BJ (cell line): ENCODE measurements around the gene AOPEP. TPM values are rescaled to one million over a fixed set of nuclear protein-coding genes. Genes with fewer than 3 reads are reported as not detected.

Source experiments
- CTCF ChIA-PET: fragments of 350-600 bp; formaldehyde crosslinking; extraction: SDS; loops from one replicate; lab custom pipeline; 2021; ENCODE audit warnings: antibody characterized with exemption, inconsistent platforms; lab: Yijun Ruan, JAX
- POLR2A ChIA-PET: fragments of 300-600 bp; sonication (Branson Sonifier 250); formaldehyde crosslinking; extraction: SDS; loops from one replicate; lab custom pipeline; 2021; ENCODE audit warnings: antibody characterized with exemption; lab: Charles Lee
- DNase-seq: peaks from one replicate; pipeline ENCODE4 v3.0.0-alpha.2; 2011; ENCODE audit warnings: low read depth
- H3K27me3 ChIP-seq: 2 replicates; pipeline ENCODE4 v1.6.0; 2011; ENCODE audit warnings: low read length; ENCODE audit not compliant: control insufficient read depth, insufficient read depth
- H3K36me3 ChIP-seq: 2 replicates; pipeline ENCODE4 v1.5.1; 2011; ENCODE audit warnings: low read length; ENCODE audit not compliant: control insufficient read depth, insufficient read depth
- H3K4me3 ChIP-seq: 2 replicates; pipeline ENCODE4 v1.5.1; 2011; ENCODE audit warnings: low read depth, mild to moderate bottlenecking, control low read depth, low read length
- polyA plus RNA-seq: library from polyadenylated mRNA; depleted of rRNA; stranded (reverse); fragments of >200 nt; gene quantifications from 2 replicates; pipeline ENCODE4 v1.2.3, GENCODE V29; 2011
- TF ChIP-seq, protein P1 (sequence below): IDR thresholded peaks from 2 replicates; pipeline ENCODE4 v1.5.1; 2011; ENCODE audit warnings: low read depth, mild to moderate bottlenecking, control low read depth, inconsistent platforms, low read length, moderate library complexity; ENCODE audit not compliant: insufficient read depth

The AOPEP gene
- polyA plus RNA-seq, 1 experiment = 52.1 TPM

DNA sequence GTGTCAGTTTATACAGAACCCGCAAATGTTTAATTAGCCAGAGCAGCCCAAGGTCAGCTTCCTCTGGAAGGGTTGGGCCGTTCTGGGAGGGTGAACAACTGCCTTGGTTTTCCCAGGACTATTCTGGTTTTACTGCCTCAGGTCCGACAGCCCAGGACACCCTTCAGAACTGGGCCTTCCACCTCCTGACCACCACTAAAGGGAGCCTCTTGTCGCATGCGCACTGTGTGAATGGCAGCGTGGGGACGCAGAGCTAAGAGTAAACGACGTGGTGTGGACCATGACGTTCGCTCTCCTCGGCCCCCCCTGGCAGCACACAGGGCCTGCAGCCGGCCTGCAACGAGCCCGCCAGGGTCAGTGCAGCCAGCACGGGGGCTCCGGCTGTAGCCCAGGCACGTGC is 376.1 kb downstream of the AOPEP start:
- TF ChIP-seq, protein P1, sequence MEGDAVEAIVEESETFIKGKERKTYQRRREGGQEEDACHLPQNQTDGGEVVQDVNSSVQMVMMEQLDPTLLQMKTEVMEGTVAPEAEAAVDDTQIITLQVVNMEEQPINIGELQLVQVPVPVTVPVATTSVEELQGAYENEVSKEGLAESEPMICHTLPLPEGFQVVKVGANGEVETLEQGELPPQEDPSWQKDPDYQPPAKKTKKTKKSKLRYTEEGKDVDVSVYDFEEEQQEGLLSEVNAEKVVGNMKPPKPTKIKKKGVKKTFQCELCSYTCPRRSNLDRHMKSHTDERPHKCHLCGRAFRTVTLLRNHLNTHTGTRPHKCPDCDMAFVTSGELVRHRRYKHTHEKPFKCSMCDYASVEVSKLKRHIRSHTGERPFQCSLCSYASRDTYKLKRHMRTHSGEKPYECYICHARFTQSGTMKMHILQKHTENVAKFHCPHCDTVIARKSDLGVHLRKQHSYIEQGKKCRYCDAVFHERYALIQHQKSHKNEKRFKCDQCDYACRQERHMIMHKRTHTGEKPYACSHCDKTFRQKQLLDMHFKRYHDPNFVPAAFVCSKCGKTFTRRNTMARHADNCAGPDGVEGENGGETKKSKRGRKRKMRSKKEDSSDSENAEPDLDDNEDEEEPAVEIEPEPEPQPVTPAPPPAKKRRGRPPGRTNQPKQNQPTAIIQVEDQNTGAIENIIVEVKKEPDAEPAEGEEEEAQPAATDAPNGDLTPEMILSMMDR = no peak
- DNase-seq = no peak
- Histone ChIP-seq H3K4me3 (no peak overlapping the region), H3K27me3 (no peaks in the 10 kb centered on the region), H3K36me3 (peaks cover 4% of the 10 kb centered on the region)
- ChIA-PET POLR2A (interaction anchor here (0.7 kb wide), 1 partner anchor 456 kb away, joined by 3 read pairs; no protein-coding TSS in a partner anchor), CTCF (no interaction called here)

DNA sequence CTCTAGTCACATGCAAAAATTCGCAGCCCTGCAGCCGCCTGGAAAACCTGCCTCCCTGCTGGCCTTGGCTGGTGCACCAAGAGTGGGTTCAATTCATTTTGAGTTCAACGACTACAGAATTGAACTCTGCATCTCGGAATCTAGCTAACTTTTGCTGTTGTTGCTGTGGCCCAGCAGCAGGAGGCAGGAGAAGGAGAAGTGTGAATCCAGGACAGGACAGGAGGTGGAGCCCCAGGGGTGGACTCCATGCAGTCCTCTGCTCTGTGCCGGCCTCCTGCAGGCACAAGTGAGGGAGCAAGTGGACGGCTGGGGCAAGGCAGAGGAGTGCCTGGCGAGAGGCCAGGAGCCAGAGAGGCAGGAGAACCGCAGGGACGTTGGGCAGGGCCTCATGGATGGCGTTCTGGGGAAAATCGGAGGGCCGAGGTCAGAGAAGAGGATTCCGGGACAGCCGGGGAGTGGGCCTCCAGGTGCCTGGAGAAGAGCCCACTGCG is 376.8 kb downstream of the AOPEP start:
- POLR2A ChIA-PET = interaction anchor here (0.7 kb wide), 1 partner anchor 457 kb away, joined by 3 read pairs; no protein-coding TSS in a partner anchor
- H3K36me3 ChIP-seq = peaks cover 4% of the 10 kb centered on the region
- TF ChIP-seq, protein P1 = peak; percentile 37; the same call in 1 of the 2 replicates
- H3K27me3 ChIP-seq = no peaks in the 10 kb centered on the region
- no peak for DNase-seq
- no peak overlapping the region for H3K4me3 ChIP-seq
- CTCF ChIA-PET = interaction anchor here (0.7 kb wide), 1 partner anchor 80 kb away, joined by 4 read pairs; no protein-coding TSS in a partner anchor

DNA sequence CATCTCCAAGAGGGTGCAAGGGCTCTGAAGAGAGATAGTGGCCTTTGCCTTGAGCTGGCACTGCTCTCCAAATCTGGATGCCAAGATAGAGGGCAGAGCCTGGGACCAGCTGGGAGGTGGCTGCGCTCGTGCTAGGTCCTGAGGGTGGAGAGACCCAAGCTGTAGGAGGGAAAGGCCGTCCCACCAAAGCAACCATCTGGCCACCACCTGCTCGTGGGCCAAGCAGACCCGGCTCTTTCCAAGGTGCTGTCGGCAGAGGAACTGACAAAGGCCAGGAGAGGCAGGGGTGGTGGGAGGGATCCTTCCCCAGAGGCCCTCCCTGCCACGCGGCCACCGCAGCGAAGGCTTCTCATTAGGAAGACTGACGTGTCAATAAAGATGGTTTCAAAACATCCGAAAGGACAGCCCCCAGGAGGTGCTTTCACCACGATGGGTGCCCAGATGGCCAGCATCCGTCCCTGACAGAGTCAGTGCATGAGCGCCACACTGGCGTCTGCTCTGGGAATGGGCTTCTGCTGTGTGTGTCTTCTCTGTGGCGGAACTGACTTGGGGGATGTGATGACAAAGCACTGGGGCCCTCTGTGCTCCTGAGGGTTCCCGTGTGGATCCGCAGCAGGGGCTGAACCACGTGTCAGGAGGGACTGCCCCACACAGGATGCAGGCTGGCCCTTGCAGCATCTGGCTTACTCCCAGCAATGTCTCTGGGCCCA is 377.5 kb downstream of the AOPEP start:
- Histone ChIP-seq H3K27me3 (no peaks in the 10 kb centered on the region), H3K4me3 (no peak overlapping the region), H3K36me3 (peaks cover 4% of the 10 kb centered on the region)
- no peak for DNase-seq
- ChIA-PET POLR2A (no interaction called here), CTCF (interaction anchor here (0.7 kb wide), 1 partner anchor 80 kb away, joined by 4 read pairs; no protein-coding TSS in a partner anchor)
- TF ChIP-seq, protein P1 = no peak

DNA sequence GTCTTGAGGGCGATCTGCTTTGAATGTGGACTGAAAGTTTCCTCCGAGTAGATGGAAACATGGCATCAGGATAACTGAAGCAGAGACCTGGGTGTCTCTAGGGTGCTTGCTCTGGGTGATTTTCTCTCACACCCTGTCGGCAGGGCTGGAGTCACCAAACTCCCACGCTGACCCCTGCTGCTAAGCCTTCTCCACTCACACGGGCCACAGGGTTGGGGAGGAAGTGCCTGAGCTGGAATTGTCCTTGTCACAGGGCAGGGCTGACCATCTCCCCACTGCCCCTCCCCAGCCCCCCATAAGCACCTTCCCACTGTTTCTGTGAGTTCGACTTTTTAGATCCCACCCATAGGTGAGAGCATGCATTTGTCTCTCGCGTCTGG is 378.1 kb downstream of the AOPEP start:
- CTCF ChIA-PET = no interaction called here
- TF ChIP-seq, protein P1 = no peak
- no peaks in the 10 kb centered on the region for H3K27me3 ChIP-seq
- POLR2A ChIA-PET = no interaction called here
- peaks cover 4% of the 10 kb centered on the region for H3K36me3 ChIP-seq
- no peak for DNase-seq
- no peak overlapping the region for H3K4me3 ChIP-seq

DNA sequence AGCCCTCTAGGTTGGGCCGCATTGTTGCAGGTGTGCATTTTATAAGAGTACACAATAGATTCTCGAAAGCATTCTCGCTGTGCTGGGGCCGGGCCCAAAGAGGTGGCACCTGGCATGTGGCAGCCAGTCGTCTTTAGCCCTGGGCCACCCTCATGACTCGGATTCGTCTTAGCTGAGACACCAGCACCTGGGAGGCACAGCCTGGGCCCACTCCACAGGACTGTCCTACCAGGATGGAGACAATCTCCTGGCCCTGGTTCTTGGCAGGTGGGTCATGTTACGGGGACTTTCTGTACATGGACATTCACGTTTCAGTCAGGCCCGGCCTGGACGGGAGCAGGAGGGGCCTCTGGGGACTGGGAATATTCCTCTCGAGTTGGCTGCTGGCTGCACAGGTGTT is 378.5 kb downstream of the AOPEP start:
- Histone ChIP-seq H3K36me3 (peaks cover 6% of the 10 kb centered on the region), H3K4me3 (no peak overlapping the region), H3K27me3 (no peaks in the 10 kb centered on the region)
- no peak for DNase-seq
- CTCF ChIA-PET = no interaction called here
- POLR2A ChIA-PET = no interaction called here
- TF ChIP-seq, protein P1 = no peak
